ENCODE results near the gene COL6A5. TPM values are rescaled to one million over a fixed set of nuclear protein-coding genes. Genes with fewer than 3 reads are reported as not detected.

The COL6A5 gene
- total and polyA plus RNA-seq, 2 experiments from 2014 or later = 0.03 to 0.05 TPM

GRCh38 chr3:130342821-130343661 lies 2.4 kb upstream of the COL6A5 start:
- Histone ChIP-seq H2AFZ (no peak overlapping the region), H3F3A (replicated peaks; ENCODE audit: low read depth) (no peaks in the 10 kb centered on the region), H3K36me3 (ENCODE audit: insufficient read depth) (no peaks in the 10 kb centered on the region), H3K79me2 (replicated peaks; ENCODE audit: insufficient read depth) (no peaks in the 10 kb centered on the region), H3K27ac (ENCODE audit: low read depth) (no peak overlapping the region), H3K4me3 (no peak overlapping the region), H4K20me1 (replicated peaks; ENCODE audit: insufficient read depth) (no peaks in the 10 kb centered on the region), H3K4me1 (ENCODE audit: insufficient read depth) (peaks cover 10% of the 10 kb centered on the region; the same call in 1 of the 2 replicates), H3K9me2 (ENCODE audit: insufficient read depth) (no peaks in the 10 kb centered on the region), H3K27me3 (ENCODE audit: insufficient read depth) (peaks cover 42% of the 10 kb centered on the region), H3K4me2 (no peak overlapping the region)
- Mint-ChIP-seq H3K4me3 (no peak overlapping the region), H3K27me3 (ENCODE audit: insufficient read depth, low read depth, poor library complexity) (peaks cover 15% of the 10 kb centered on the region), H3K9me3 (peaks cover 11% of the 10 kb centered on the region; the same call in 2 of the 3 replicates), H3K36me3 (ENCODE audit: low read depth) (no peaks in the 10 kb centered on the region; the same call in 2 of the 3 replicates), H3K27ac (no peak overlapping the region), H3K4me1 (peaks cover 8% of the 10 kb centered on the region; the same call in 2 of the 3 replicates)
- TF ChIP-seq CTCF (conservative IDR thresholded peaks at IDR 0.05; ENCODE audit: low read depth in 2 of 2) (no peak), POLR2AphosphoS5 (IDR thresholded peaks at IDR 0.05; ENCODE audit: low read depth) (no peak), STAT1 (IDR thresholded peaks at IDR 0.05; ENCODE audit: unreplicated experiment) (no peak), JUNB (IDR thresholded peaks at IDR 0.05; ENCODE audit: unreplicated experiment) (no peak), REST (IDR thresholded peaks at IDR 0.05; ENCODE audit: unreplicated experiment) (no peak), NANOG (IDR thresholded peaks at IDR 0.05; ENCODE audit: borderline replicate concordance) (no peak), CREB1 (CRISPR knock-in tag; IDR thresholded peaks at IDR 0.05; ENCODE audit: low read depth) (no peak), EZH2 (IDR thresholded peaks at IDR 0.05; ENCODE audit: low read depth, unreplicated experiment) (no peak), ZNF462 (CRISPR knock-in tag; IDR thresholded peaks at IDR 0.05) (no peak), ZNF114 (CRISPR knock-in tag; IDR thresholded peaks at IDR 0.05) (no peak), ZNF331 (CRISPR knock-in tag; IDR thresholded peaks at IDR 0.05; ENCODE audit: low read depth) (no peak)
- DNase-seq (ENCODE audit: low spot score) = no peak
- ATAC-seq = no peak
